ENCODE results near the gene SLC16A3.
"Not testable (repeated sequence)": the region's sequence is repeated elsewhere in the genome, so short reads cannot be mapped to it uniquely, and the experiment has no call there.

SLC16A3 gene

DNA sequence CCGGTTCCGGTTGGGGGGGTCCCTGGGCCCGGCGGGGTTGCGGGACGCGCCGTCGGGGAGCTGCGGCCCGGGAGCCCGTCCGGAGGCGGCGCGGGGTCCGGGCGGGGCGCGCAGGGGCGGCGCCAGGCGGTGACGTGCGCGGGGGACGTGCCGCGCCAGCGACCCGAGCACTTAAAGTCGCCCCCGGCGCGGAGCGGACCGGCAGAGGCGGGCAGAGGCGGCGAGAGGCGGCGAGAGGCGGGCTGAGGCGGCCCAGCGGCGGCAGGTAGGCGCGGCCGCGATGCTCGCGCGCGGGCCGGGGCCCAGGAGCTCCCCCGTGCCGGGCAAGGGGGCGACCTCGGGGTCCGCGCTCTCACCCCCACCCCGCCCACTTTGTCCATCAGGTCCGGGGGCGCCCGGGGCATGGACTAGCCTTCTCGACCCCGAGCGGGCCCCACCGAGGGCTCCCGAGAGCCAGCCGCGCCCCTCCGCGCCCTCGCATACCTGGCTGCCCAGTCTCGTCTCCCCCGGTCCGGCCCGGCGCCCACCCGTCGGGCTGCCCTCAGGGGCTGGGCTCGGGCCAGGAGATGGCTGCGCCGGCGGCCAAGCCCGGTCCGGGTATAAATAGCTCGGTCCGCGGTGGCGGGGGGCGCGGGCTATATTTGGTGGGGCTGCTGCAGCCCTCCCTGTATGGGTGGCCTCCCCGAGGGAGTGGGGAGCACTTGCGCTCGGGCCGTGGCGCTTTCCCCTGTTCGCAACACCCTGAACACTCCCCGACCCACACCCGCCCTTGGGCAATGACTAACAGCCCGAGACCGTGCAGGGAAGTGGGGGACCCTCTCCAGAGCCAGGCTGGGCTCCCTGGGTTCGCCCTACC is at the start of gene SLC16A3:
TSS of gene SLC16A3 (plus strand) at position 201 of the 856 bp plus-strand sequence. CDS start 6,967 bp downstream, outside the sequence.
- DNase-seq, result no peak

- DNase-seq, result no peak
Measured at GRCh38 chr17:82179412-82179811, 49.4 kb upstream of the SLC16A3 start.

GRCh38 chr17:82179946-82180475 is 48.8 kb upstream of the SLC16A3 start:
- no peak for DNase-seq

DNA sequence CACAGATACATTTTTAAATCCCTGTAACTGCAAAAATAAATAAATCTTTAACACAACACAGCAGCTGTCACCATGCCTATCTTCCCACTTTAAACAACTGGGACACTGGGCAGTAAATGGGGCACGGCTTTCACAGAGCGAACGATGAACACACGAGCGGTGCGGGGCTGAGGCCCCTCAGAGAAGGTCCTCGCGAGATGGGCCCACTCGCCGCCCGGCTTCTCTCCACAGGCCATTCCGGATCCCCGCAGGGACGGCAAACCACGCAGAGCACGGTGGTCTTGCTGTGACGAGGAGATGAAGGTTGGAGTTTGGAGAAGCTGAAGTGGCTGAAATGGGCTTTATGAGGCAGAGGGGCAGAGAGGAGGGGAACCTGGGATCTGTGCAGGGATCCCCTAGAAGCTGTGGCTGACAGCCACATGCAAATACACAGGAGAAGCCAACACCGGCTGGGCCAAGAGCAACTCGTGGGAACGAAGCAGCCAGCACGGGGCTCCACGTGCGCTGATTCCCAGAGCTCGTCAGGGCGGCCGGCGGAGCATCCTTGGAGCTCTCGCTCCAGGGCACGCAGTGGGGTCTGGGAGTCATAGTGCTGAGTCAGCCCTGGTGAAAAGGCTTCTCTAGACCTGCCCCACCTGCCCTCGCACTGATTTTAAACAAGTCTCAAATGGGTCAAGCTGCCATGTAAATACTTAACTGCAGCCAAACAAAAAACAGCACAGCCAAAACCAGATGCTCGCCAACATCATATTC is 47.9 kb upstream of the SLC16A3 start:
- DNase-seq, result no peak

DNA sequence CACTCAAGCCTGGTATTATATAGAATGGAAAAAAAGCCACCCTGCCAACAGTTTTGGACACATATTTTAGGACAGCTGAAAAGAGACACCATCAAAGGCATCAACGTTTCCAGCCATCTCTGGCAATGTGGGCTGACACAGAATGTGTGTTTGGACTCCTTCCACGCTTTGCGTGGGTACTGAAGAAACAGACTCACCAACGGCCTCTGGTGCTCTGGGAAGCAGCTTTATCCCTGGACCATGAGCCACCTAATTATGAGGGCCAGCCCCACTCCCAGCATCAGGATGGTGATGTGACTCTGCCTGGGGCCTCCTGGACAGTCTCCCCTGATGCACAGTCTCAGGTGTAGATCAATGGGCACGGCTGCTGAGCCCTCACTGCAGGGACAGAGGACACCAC is 44.1 kb upstream of the SLC16A3 start:
- DNase-seq, result no peak

- no peak for DNase-seq
Measured at GRCh38 chr17:82186221-82186620, 42.6 kb upstream of the SLC16A3 start.

GRCh38 chr17:82187500-82187899 is 41.3 kb upstream of the SLC16A3 start:
- DNase-seq, result no peak

- DNase-seq, result no peak
Measured at GRCh38 chr17:82188001-82188961, 40.6 kb upstream of the SLC16A3 start.

- DNase-seq, result not testable (repeated sequence)
Measured at GRCh38 chr17:82193050-82193449, 35.8 kb upstream of the SLC16A3 start.

DNA sequence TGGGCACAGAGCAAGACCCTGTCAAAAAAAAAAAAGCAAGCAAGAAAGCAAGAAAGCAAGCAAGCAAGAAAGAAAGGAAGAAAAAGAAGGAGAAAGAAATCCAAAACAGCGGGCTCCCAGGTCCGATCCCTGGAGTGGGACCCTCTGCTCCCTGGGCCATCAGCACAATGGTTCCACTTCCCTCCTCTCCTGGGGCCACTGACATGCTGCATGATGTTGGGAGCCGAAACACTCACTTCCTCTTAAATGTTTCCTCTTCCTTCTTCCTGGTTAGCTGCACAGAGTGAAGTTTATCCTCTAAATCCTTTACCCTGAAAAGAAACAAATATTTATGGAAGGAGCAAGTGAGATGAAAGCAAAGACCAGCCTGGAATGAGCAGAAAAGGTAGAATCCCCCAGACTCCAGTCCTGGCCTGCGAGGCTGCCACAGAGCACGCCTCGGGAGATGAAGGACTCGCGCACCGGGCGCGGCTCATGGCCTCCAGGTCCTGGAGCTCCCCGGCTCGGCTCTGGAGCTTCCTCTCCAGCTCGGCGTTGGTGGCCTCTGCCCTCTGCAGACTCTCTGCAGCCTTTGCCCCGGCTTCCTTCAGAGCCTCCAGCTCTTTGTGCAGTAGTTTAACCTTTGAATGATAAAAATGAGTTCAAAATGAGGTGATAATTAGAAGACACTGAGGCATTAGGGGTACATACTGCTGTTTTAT is 35.2 kb upstream of the SLC16A3 start:
- DNase-seq, result no peak

GRCh38 chr17:82194765-82195164 is 34.1 kb upstream of the SLC16A3 start:
- no peak for DNase-seq

DNA sequence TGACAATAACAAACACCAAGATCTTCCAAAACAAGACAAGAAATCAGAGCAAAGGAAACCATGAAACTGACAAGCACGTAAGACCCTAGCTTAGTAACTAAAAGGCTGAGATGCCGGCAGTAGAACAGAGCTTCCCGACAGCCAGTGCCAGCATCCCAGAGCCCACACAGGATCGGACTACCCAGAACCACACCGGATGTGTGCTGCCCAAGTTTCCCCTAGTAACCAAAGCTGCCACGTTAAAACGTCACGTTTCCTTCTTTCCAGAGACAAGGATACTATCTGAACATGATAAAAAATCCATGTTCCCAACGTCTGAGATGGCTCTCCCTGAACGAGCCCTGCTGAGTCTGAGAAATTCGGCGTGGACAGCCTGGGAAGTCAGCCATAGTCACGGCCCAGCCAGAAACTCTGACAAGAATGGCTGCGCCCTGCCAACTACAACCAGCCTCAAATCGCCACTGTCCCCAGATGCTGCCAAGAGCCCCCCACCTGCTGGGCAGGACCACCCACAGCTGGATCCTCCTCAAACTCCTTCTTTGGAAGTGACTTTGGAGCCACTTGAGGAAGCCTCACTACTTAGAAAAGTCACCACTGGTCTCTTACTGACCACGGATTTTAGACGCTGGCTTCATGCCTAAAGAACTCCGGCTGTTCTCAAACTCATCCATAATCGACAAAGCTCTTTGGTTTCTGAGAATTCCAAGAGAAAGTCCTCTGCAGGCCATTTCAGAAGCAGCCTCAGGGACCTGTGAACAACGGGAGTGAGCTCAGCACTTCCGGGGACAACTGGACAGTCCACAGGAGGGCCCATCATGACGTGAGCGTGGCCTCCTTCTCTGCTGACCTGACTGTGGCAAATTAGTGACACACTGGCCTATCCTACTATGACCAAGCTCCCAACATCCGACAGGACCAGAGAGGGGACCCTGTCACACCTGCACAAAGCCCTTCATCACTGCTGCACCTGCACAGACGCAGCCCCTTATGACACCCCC is 32.9 kb upstream of the SLC16A3 start:
- no peak for DNase-seq

DNA sequence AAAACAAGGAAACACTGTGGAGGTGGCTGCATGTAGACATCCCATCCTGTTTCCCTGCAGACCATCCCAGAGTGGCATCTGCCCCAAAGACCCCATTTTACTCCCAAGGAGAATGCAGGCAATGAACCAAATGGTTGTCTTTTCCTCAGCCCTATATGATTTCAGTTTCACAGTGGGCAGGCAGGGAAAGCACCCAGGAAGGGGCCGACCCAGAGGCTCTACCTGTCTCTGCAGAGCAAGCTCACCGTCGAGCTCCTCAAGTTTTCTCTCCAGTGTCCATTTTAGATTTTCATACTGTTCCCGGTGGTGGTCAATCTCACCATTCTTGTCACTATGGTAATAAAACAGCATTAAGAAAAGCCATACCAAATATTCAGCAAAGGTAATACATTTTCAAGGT is 30.8 kb upstream of the SLC16A3 start:
- no peak for DNase-seq

DNA sequence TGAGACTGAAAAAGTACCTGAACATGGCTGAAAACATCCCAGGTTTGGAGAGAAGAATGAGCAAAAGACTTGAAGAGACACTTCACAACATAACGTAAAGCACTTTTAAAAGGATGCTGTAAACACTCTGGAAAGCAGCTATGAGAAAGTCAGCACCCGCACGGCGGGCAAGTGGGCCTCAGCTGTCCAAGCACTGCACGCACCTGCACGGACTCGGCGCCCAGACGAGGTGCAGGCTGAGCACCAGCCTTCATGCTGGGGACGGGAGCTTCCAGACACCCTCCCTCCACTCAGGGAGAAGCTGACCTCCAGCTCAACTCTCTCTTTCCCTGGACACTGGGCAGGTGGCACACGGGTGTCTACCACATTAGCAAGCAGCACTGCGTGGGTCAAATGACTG is 29.3 kb upstream of the SLC16A3 start:
- DNase-seq, result no peak

DNA sequence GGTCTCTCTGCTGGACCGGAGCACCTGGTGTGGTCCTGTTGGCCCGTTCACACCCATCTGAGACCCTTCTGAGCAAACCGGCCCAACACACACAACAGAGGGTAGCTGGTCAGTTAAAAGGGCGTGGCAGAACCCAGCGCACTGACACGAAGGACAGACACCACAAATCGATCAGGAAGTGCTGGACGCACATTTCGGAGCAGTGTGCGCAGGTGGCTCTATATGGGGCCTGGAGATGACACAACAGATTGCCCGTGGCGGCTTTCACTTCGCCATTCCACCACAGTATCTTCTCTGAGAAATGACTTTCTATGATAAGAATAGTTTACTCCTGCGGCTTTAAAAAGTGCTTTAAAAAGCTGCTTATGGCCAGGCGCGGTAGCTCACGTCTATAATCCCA is 28.7 kb upstream of the SLC16A3 start:
- DNase-seq, result no peak

- no peak for DNase-seq
Measured at GRCh38 chr17:82200743-82201497, 27.9 kb upstream of the SLC16A3 start.

DNA sequence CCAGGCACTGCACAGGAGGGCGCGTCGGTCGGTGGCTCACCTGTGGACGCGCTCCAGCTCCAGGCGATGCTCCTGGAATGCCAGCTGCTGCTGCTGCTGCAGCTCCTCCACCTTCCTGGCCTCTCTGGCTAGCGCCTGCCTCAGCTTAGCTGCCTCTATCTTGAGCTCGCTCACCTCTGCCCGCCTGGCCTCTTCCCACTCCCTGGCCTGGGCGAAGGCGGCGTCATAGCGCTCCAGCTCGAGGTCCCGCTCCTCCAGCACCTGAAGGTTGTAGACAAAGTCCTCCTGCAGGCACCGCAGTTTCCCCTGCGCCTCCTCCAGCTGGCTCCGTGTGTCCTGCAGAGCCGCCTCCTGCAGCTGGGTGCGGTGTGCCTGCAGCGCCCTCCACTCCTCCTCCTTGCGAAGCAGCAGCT is 27.3 kb upstream of the SLC16A3 start:
- DNase-seq, result no peak

DNA sequence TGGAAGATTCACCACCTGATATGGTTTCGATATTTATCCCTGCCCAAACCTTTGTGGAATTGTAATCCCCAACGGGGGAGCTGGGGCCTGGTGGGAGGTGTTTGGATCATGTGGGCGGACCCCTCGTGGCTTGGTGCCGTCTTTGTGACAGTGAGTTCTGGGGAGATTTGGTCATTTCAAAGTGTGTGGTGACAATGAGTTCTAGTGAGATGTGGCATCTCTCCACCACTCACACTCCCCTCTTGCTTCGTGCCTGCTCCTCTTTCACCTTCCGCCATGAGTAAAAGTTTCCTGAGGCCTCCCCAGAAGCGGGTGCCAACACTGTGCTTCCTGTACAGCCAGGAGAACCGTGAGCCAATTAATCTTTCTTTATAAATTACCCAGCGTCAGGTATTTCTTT is 25.9 kb upstream of the SLC16A3 start:
- no peak for DNase-seq

DNA sequence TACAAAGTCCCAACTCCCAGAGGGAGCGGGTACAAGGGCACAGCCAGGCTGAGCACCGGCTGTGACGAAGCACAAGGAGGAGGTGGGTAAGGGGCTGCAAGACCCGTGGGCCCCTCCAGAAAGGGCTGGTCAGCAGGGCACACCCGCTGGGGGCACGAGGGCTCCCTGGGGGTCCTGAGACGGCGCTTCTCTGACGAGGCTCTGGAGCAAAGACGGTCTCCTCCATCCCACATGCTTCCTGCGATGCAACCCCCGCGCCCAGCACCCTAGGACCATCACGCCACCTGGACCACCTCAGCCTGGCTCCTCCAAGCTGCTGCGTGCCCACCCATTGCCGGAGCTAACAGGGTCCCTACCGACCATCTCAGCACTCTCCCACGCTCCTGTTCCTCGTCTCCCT is 24.9 kb upstream of the SLC16A3 start:
- DNase-seq, result no peak

Measured in DMS79 (cell line).